ENCODE measurements around the gene RALGAPA2. TPM values are rescaled to one million over a fixed set of nuclear protein-coding genes. Genes with fewer than 3 reads are reported as not detected.

RALGAPA2 gene
- total and polyA plus RNA-seq, 9 donors = 8.4 to 31.7 (median 19.9) TPM

- H3K9me3 ChIP-seq = no peaks in the 10 kb centered on the region
- TF ChIP-seq CTCF (IDR thresholded peaks at IDR 0.05) (no peak), POLR2A (IDR thresholded peaks at IDR 0.05) (no peak)
- no peak for DNase-seq
- H3K4me3 ChIP-seq = no peak overlapping the region
- no peaks in the 10 kb centered on the region for H3K4me1 ChIP-seq (ENCODE audit: insufficient read depth)
- WGBS, 3 donors = 78 to 83% (median 82%) methylated on average over 5 of the region's 5 CpGs
- intact Hi-C loops (cut with DNase I) = loop anchor here in 1 of 4 donors (10.0 kb wide), 1 partner anchor 59 kb away; no protein-coding TSS in a partner anchor
- H3K27me3 ChIP-seq = no peaks in the 10 kb centered on the region
- H3K36me3 ChIP-seq = no peaks in the 10 kb centered on the region
- no peak overlapping the region for H3K27ac ChIP-seq
Measured at GRCh38 chr20:20425823-20426654, 286.4 kb downstream of the RALGAPA2 start.

DNA sequence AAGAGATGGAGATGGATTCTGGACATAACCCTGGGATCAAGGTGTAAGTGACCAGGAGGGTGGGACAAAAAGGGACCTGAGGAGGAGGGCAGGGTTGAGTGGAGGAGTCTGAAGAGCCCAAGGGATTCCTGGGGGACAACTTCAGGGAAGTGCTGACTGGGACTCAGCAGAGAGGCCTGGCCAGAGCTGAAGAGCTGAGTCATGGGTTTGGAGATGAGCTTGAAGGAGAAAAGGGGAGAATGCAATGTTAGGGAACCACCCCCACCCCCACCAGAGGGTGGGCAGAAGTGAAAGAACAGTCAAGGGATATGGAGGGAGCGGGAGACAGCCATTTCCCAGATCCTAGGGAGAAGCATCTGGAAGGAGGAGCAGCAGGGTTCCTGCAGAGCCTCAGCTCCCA, 289.3 kb downstream of the RALGAPA2 start:
- no peaks in the 10 kb centered on the region for H3K9me3 ChIP-seq
- no peak overlapping the region for H3K27ac ChIP-seq
- H3K36me3 ChIP-seq = no peaks in the 10 kb centered on the region
- no peaks in the 10 kb centered on the region for H3K4me1 ChIP-seq (ENCODE audit: insufficient read depth)
- H3K27me3 ChIP-seq = no peaks in the 10 kb centered on the region
- H3K4me3 ChIP-seq = no peak overlapping the region
- DNase-seq = no peak
- intact Hi-C loops (cut with DNase I) = loop anchor here in 1 of 4 donors (10.0 kb wide), 1 partner anchor 62 kb away; no protein-coding TSS in a partner anchor
- TF ChIP-seq POLR2A (IDR thresholded peaks at IDR 0.05) = no peak
- no peak for TF ChIP-seq EP300 (IDR thresholded peaks at IDR 0.05)
- no peak for TF ChIP-seq CTCF (IDR thresholded peaks at IDR 0.05)
- WGBS, 3 donors = 97 to 100% (median 100%) methylated on average over 1 of the region's 1 CpG

DNA sequence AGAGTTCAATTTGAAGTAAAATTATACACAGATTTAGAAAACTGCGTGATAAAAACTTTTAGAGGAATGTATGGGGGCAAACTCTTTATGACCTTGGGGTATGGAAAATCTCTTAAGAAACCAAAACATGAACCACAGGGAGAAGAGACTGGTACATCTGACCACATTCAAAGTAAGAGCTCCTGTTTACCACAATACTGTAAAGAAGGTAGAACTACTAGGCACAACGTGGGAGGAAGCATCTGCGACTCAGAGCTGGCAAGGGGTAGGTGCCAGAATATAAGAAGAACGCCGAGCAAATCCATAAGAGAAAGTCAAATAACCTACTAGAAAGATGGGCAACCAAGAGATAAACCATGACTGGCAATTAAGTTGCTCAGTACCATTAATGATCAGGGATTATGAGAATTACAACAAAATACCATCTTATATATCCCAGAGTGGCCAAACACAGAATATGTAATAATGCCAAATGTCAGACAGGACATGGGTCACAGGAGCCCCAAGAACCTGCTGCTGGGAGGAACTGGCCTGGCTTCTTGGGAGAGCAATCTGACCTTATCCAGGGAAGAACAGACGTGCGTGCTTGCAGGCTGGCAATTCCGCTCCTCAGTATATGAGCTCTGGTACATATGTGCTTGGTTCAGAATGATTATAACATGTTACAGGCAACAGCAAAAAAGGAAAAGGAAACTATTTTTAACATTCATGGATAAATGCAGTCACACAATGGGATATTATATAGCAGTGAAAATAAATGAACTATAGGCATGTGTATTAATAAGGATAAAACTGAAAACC, 294.4 kb downstream of the RALGAPA2 start:
- H3K4me3 ChIP-seq = no peak overlapping the region
- intact Hi-C loops (cut with DNase I) = no loop called here
- WGBS, 3 donors = 95 to 97% (median 96%) methylated on average over 8 of the region's 8 CpGs

GRCh38 chr20:20415321-20415720, 297.1 kb downstream of the RALGAPA2 start:
- 92 to 97% (median 94%) methylated on average over 1 of the region's 1 CpG for WGBS, 3 donors
- DNase-seq = no peak
- H3K4me3 ChIP-seq = no peak overlapping the region

More for the DNA sequence above, 294.4 kb downstream of the RALGAPA2 start:
- Histone ChIP-seq H3K4me1 (ENCODE audit: insufficient read depth) (no peaks in the 10 kb centered on the region), H3K27ac (no peak overlapping the region), H3K9me3 (no peaks in the 10 kb centered on the region), H3K27me3 (no peaks in the 10 kb centered on the region), H3K36me3 (no peaks in the 10 kb centered on the region)
- no peak for TF ChIP-seq EP300 (IDR thresholded peaks at IDR 0.05)
- no peak for TF ChIP-seq POLR2A (IDR thresholded peaks at IDR 0.05)
- no peak for DNase-seq

More at GRCh38 chr20:20415321-20415720, 297.1 kb downstream of the RALGAPA2 start:
- Histone ChIP-seq H3K9me3 (no peaks in the 10 kb centered on the region), H3K4me1 (ENCODE audit: insufficient read depth) (peaks cover 2% of the 10 kb centered on the region), H3K27ac (no peak overlapping the region), H3K36me3 (no peaks in the 10 kb centered on the region), H3K27me3 (no peaks in the 10 kb centered on the region)
- intact Hi-C loops (cut with DNase I) = no loop called here
- no peak for TF ChIP-seq POLR2A (IDR thresholded peaks at IDR 0.05)
- no peak for TF ChIP-seq EP300 (IDR thresholded peaks at IDR 0.05)
- no peak for TF ChIP-seq CTCF (IDR thresholded peaks at IDR 0.05)

Data from ovary (tissue), 9 donors.